HFF-Myc (cell line): Measurements from ENCODE around the gene CSMD2.

ENCODE experiments used
- DNase-seq: peaks from one replicate; pipeline ENCODE4 v3.0.0-alpha.2; 2011; ENCODE audit warnings: low read depth; ENCODE audit errors: extremely low read depth
- H3K4me3 ChIP-seq: replicated peaks from 2 replicates; pipeline ENCODE4 v1.5.1; 2011; ENCODE audit warnings: low read depth, mild to moderate bottlenecking, control low read depth, low read length
- CTCF ChIP-seq: IDR thresholded peaks from 2 replicates; pipeline ENCODE4 v1.5.1; 2012; ENCODE audit warnings: mild to moderate bottlenecking, low read depth, low read length, control low read depth; ENCODE audit errors: missing control alignments

The CSMD2 gene

DNA sequence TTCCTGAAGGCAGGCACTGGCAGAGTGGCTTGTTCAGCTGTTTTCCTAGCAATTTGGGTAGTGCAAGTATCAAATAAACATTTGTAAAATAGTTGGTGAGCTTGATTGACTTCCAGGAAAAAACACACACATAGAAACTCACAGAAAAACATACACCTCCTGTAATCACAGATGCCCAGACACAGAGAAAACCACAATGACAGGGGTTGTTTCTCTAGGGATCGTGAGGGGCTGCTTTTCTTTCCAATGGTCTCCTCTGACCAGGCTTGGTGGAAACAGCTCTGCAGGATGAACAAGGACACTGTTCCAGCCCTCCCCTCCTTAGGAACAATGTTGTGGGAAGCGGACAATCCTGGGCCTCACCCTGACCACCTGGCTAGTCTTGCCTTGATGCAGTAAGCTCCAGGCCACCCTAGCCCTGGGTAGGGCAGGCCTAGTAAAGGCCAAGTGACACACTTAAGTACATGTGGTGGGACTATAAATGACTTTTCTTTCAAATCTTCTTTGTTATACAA lies 443.7 kb downstream of the CSMD2 start:
- no peak overlapping the region for H3K4me3 ChIP-seq
- DNase-seq = no peak
- TF ChIP-seq CTCF = no peak

- no peak for TF ChIP-seq CTCF
- no peak overlapping the region for H3K4me3 ChIP-seq
- DNase-seq = no peak
These were observed 445.0 kb downstream of the CSMD2 start for GRCh38 chr1:33719771-33720670.

- no peak overlapping the region for H3K4me3 ChIP-seq
- TF ChIP-seq CTCF = no peak
- DNase-seq = no peak
These were observed 445.7 kb downstream of the CSMD2 start for GRCh38 chr1:33719326-33719725.

DNA sequence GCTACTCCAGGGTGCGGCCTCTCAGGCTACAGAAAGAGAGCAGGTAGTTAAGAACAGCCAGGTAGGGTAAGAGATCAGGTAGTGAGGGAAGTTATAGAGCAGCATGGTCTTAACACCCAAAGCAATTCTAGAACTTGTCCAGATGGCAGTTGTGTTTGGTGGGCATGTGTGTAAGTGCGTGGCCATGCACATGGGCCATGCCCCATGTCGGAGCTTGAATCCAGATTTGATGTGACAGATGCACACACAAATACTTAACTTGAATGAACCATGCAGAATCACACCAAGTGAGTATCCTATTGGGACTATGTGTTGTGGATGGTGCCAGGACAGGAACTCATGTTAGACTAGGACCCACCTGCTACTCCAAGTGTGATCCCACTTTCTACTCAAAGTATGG lies 446.8 kb downstream of the CSMD2 start:
- no peak for DNase-seq
- TF ChIP-seq CTCF = no peak
- no peak overlapping the region for H3K4me3 ChIP-seq

DNA sequence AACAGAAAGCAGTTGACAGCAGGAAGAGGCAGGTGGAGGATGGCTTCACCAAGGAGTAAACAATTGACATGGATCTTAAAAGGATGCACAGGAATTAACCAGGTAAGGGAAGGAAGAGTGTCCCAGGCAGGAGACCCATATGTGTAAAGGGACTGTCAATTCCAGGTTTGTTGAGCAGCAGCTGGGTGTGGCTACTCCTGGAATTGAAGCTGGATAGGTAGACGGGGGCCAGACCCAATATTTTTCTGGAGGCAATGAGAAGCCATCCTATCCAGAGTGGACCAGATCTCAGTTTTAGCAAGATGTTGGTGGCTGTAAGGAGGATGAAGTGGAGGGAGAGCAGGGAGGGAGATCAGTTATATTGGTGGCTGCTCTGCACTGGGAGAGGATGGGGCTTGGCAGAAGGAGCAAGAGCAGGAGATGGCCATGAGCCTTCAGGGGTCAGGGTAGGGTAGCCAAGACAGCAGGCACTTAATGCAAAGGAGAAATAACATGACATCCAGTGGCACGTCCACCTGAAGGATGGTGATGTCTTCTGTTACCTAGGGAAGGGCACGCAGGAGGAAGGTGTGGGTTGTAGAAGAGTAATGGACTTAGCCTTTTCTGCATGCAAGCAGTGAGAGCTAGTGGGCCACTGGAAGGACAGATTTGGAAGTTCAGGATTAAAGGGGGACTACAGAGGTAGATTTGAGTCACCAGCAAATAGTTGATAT lies 447.9 kb downstream of the CSMD2 start:
- no peak for TF ChIP-seq CTCF
- H3K4me3 ChIP-seq = no peak overlapping the region
- no peak for DNase-seq

DNA sequence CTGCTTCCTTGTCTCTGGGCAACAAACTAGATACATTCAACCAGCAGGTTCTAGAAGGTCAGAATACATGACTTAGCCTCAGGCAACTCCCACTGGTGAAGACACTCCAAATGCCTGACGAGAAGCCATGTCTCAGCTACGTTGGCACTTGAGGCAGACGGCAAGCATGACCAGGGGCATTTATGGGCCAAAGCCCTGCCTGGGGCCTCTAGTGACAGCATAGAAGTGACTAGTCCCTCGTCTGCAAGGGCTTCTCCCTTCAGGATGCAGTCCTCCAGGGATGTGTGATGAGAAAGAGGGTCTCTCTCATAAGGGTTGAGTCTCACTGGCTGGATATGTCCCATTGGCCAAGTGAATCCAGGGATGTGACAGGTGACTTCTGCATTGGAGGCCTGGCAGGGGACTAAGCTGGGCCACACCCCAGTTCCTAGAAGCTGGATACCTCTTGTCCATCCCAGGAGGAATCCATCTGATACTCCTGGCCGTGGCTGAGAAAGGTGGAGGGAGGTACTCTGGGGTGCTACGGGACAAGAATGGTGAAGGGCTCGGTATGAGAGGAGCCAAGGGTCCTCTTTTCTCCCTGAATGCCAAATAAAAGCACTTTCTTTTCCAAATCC lies 449.7 kb downstream of the CSMD2 start:
- no peak overlapping the region for H3K4me3 ChIP-seq
- TF ChIP-seq CTCF = no peak
- no peak for DNase-seq
